ENCODE data around the gene PACRG.

DNA sequence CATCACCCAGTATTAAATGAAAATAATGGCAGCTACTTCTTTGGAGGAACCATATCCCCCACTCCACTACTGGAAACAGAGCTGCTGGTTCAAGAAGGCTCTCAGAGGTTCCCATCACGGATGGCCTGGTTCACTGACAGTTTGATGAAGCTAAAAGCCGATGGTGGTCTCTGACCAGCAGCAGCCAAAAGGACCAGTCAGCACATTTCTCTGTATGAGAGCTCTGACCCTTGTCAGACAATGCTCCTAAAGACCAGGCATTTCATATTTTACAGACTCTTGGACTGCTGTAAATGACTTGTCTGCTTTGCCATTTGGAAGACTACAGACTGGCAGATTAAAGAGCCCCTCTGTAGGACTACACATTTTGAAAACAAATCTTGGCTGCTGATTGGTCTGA, 16.8 kb upstream of the PACRG start:
- TF ChIP-seq CTCF (IDR thresholded peaks at IDR 0.05) (no peak), CHD4 (IDR thresholded peaks at IDR 0.05; ENCODE audit: borderline replicate concordance) (no peak), REST (IDR thresholded peaks at IDR 0.05) (no peak), EP300 (IDR thresholded peaks at IDR 0.05) (no peak), POLR2A (IDR thresholded peaks at IDR 0.05; ENCODE audit: low read length) (no peak), MAX (IDR thresholded peaks at IDR 0.05) (no peak)
